HG03460 (cell line): ENCODE measurements around the gene APC.

Experiments used
- ATAC-seq: cut with Tn5 transposase; IDR thresholded peaks from one replicate; pipeline ENCODE4 v1.9.1; 2021; ENCODE audit not compliant: unreplicated experiment

The APC gene

GRCh38 chr5:112737463-112738190 is at the start of gene APC:
Gene APC, plus strand, starts transcription at chr5:112737885. Its CDS starts 17,006 bp downstream, at chr5:112754891.
- peak; percentile 100 for ATAC-seq

- no peak for ATAC-seq
Observed at GRCh38 chr5:112689155-112689909, 48.4 kb upstream of the APC start.

- ATAC-seq, result no peak
Observed at GRCh38 chr5:112690605-112691338, 46.9 kb upstream of the APC start.

- ATAC-seq, result no peak
Observed at GRCh38 chr5:112691339-112691680, 46.4 kb upstream of the APC start.

- no peak for ATAC-seq
Observed at GRCh38 chr5:112691758-112692157, 45.9 kb upstream of the APC start.

- no peak for ATAC-seq
Observed at GRCh38 chr5:112692472-112692871, 45.2 kb upstream of the APC start.

GRCh38 chr5:112693301-112693700 is 44.4 kb upstream of the APC start:
- no peak for ATAC-seq

- no peak for ATAC-seq
Observed at GRCh38 chr5:112694853-112695709, 42.6 kb upstream of the APC start.

GRCh38 chr5:112696786-112697185 is 40.9 kb upstream of the APC start:
- ATAC-seq, result no peak

GRCh38 chr5:112697322-112697721 is 40.4 kb upstream of the APC start:
- no peak for ATAC-seq

GRCh38 chr5:112697833-112698232 is 39.9 kb upstream of the APC start:
- ATAC-seq, result no peak

- no peak for ATAC-seq
Observed at GRCh38 chr5:112703866-112704820, 33.5 kb upstream of the APC start.

- ATAC-seq, result no peak
Observed at GRCh38 chr5:112706446-112707016, 31.2 kb upstream of the APC start.

- peak; percentile 94 for ATAC-seq
Observed at GRCh38 chr5:112707187-112708102, 30.2 kb upstream of the APC start.

GRCh38 chr5:112708103-112708622 is 29.5 kb upstream of the APC start:
- ATAC-seq, result no peak

GRCh38 chr5:112709416-112709815 is 28.3 kb upstream of the APC start:
- ATAC-seq, result no peak

GRCh38 chr5:112710896-112711295 is 26.8 kb upstream of the APC start:
- no peak for ATAC-seq

- no peak for ATAC-seq
Observed at GRCh38 chr5:112711436-112711835, 26.2 kb upstream of the APC start.
